K562 (cell line): ENCODE measurements around the gene MAPK8IP1.

Experiments used
- CREB3 ChIP-seq: fragments of 450-650 bp; conservative IDR thresholded peaks from 2 replicates; pipeline ENCODE4 v1.6.1; 2016; ENCODE audit warnings: missing genetic modification characterization, low read depth, mild to moderate bottlenecking, missing compliant biosample characterization, moderate library complexity
- EHMT2 ChIP-seq: fragments of 450-650 bp; IDR thresholded peaks from 2 replicates; pipeline ENCODE4 v1.6.1; 2018; ENCODE audit warnings: antibody characterized with exemption
- EZH2 ChIP-seq: IDR thresholded peaks from 2 replicates; pipeline ENCODE4 v1.6.1; 2012; ENCODE audit warnings: low read depth, mild to moderate bottlenecking, inconsistent platforms, low read length, borderline replicate concordance
- NEUROD1 ChIP-seq: fragments of 150-350 bp; IDR thresholded peaks from 2 replicates; pipeline ENCODE4 v1.6.1; 2014; ENCODE audit warnings: borderline replicate concordance, low read length, low read depth; ENCODE audit not compliant: partially characterized antibody
- NFYB ChIP-seq: IDR thresholded peaks from 2 replicates; pipeline ENCODE4 v1.6.1; 2011; ENCODE audit warnings: mild to moderate bottlenecking, moderate library complexity; ENCODE audit not compliant: insufficient read length; ENCODE audit errors: extremely low read depth
- NRF1 ChIP-seq, 2 experiments: fragments of 450-650 bp; IDR thresholded peaks in 1 of 2; conservative IDR thresholded peaks in 1 of 2; 2 replicates each; pipeline ENCODE4 v1.6.1; 2014; ENCODE audit warnings: mild to moderate bottlenecking in 2 of 2
- PKNOX1 ChIP-seq: fragments of 450-650 bp; IDR thresholded peaks from 2 replicates; pipeline ENCODE4 v1.6.1; 2016
- TCF7L2 ChIP-seq: fragments of 150-350 bp; IDR thresholded peaks from 2 replicates; pipeline ENCODE4 v1.6.1; 2016; ENCODE audit warnings: low read depth, mild to moderate bottlenecking, low read length, moderate library complexity
- TEAD2 ChIP-seq: fragments of 450-650 bp; IDR thresholded peaks from 2 replicates; pipeline ENCODE4 v1.6.1; 2016; ENCODE audit warnings: missing genetic modification characterization, control low read depth, missing compliant biosample characterization
- TF ChIP-seq, protein P1 (sequence below): fragments of 250-450 bp; sonication (Bioruptor Pico); IDR thresholded peaks from 2 replicates; pipeline ENCODE4 v1.8.0; 2022; ENCODE audit warnings: moderate library complexity, mild to moderate bottlenecking, inconsistent platforms

DNA sequence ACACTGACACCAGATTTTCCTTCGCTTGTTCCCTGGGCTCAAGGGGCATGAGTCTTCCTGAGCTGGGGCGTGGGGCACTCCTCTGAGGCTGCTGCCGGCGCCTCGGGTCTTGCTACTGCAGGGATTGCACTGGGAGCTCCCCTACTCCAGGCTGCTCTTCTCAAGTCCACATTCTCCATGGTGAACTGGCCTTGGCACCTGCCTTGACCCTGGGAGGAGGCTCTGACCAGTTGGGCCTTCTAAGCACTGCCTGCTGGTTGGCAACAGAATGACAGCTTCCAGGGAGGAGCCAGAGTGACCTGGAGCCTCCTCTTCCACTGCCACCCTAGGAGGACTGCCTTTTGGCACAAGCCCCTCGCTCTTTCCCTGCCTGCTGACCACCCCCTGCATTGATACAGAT lies 12.1 kb downstream of the MAPK8IP1 start:
- no peak for TF ChIP-seq CREB3 (tag)
- TF ChIP-seq, protein P1, sequence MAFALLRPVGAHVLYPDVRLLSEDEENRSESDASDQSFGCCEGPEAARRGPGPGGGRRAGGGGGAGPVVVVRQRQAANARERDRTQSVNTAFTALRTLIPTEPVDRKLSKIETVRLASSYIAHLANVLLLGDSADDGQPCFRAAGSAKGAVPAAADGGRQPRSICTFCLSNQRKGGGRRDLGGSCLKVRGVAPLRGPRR (CRISPR knock-in tag): no peak
- TF ChIP-seq EZH2: no peak
- no peak for TF ChIP-seq TEAD2
- TF ChIP-seq NEUROD1: no peak
- TF ChIP-seq EHMT2: no peak
- TF ChIP-seq NRF1 (conservative IDR thresholded peaks at IDR 0.05 in 1 of 2, IDR thresholded peaks at IDR 0.05 in 1 of 2): no peak
- no peak for TF ChIP-seq TCF7L2
- no peak for TF ChIP-seq PKNOX1
- TF ChIP-seq NFYB: no peak
